IPS DF 4.7 (cell line): ENCODE measurements around the gene SLC6A3.

Experiments
- DNase-seq: peaks from one replicate; pipeline ENCODE4 v3.0.0-alpha.2; 2013; ENCODE audit warnings: low spot score; ENCODE audit errors: extremely low read depth

Gene SLC6A3

GRCh38 chr5:1409381-1410110 is 35.7 kb downstream of the SLC6A3 start:
- no peak for DNase-seq

GRCh38 chr5:1406681-1407640 is 38.3 kb downstream of the SLC6A3 start:
- DNase-seq: no peak

GRCh38 chr5:1405539-1406530 is 39.4 kb downstream of the SLC6A3 start:
- no peak for DNase-seq

- no peak for DNase-seq
Measured at GRCh38 chr5:1405121-1405520, 40.1 kb downstream of the SLC6A3 start.

- no peak for DNase-seq
Measured at GRCh38 chr5:1404062-1404461, 41.2 kb downstream of the SLC6A3 start.

- no peak for DNase-seq
Measured at GRCh38 chr5:1402611-1403255, 42.5 kb downstream of the SLC6A3 start.

- DNase-seq: no peak
Measured at GRCh38 chr5:1401536-1402138, 43.6 kb downstream of the SLC6A3 start.

- DNase-seq: no peak
Measured at GRCh38 chr5:1400936-1401335, 44.3 kb downstream of the SLC6A3 start.

- no peak for DNase-seq
Measured at GRCh38 chr5:1400211-1400855, 44.9 kb downstream of the SLC6A3 start.

GRCh38 chr5:1399737-1400136 is 45.5 kb downstream of the SLC6A3 start:
- no peak for DNase-seq

- no peak for DNase-seq
Measured at GRCh38 chr5:1396293-1396816, 48.9 kb downstream of the SLC6A3 start.

GRCh38 chr5:1394881-1395860 is 50.1 kb downstream of the SLC6A3 start:
- no peak for DNase-seq

GRCh38 chr5:1393571-1394501 is 51.4 kb downstream of the SLC6A3 start:
- no peak for DNase-seq

- no peak for DNase-seq
Measured at GRCh38 chr5:1392801-1393565, 52.3 kb downstream of the SLC6A3 start.

- DNase-seq: no peak
Measured at GRCh38 chr5:1392261-1392660, 53.0 kb downstream of the SLC6A3 start.

- no peak for DNase-seq
Measured at GRCh38 chr5:1391691-1392090, 53.5 kb downstream of the SLC6A3 start.
